Stimulated activated CD8-positive, alpha-beta memory T cell treated with anti-CD3 and anti-CD28 coated beads, Interleukin-2, amount 100 ng/mL, for 1 hour (primary cell): ENCODE data around the gene PRRX2.

ENCODE experiments used
- DNase-seq, 2 donors: peaks; one replicate each; pipeline ENCODE4 v3.0.0-alpha.2; 2020; ENCODE audit warnings: low read depth in 2 of 2

Gene PRRX2

DNA sequence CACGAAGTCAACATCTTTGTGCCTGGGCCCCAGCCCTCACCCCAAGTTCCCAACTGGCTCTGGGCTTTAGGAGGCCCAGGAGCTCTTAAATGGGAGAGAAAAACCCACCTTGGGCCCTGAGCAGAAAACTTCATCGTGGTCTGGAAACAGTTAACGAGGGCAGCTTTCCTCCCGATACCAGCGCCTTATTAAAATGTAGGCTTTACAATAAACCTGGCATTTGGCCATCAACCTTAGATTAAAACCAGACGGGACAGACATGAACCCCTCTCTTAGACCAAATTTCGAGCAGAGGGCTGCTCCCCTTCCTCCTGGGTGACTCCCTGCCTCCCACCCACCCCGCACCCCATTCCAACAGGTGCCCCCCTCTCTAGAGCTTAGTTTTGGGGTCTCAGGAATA is 39.4 kb downstream of the PRRX2 start:
- DNase-seq = no peak

DNA sequence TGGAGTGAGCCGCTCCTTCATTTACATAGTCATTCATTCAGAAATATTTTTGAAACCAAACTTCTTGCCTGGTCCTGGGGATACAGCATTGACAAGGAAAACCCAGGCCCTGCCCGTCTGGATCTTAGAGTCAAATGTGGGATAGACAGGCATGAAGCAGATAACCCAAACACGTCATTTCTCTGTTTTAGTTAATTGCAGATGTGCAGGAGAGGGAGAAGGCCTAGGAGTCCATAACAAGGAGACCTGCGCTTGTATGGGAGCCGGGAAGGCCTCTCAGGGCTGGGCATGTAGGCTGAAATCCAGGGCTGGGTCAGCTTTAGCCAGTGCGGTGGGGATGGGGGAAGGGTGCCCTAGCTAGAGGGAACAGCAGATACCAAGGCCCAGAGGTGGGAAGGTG is 43.3 kb downstream of the PRRX2 start:
- DNase-seq = no peak

DNA sequence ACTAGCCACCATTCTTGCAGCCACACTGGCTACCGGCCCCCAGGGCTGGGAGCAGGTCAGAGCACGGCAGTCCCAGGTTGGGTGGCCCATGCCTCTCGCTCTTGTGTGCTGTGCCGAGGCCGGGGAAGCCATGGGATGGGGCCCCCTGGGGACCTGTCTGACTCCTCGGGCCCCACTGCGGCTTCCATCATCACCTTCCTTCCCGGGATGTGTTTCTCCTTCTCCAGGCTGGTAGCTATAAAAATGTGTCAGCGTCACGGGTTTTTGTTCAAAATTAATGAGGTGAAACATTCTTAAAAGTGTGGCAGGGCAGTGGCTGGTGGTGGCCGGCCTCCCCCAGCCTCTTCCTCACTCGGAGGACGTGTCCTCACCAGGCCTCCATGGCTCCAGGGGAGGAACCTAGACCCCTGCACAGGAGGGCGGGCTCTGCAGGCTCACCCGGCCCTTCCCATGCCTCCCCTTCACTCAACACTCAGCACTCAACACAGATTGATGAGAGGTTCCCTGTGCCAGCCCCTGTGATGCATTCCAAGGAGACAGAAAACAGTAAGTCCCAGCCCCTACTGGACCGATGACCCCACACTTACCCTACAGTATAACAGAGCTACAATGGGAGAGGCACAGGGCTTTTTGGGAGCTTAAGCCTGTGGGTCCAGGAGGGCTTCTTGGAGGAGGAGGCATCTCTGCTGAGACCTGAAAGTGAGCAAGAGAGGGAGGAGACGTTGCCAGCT is 44.2 kb downstream of the PRRX2 start:
- DNase-seq = no peak

DNA sequence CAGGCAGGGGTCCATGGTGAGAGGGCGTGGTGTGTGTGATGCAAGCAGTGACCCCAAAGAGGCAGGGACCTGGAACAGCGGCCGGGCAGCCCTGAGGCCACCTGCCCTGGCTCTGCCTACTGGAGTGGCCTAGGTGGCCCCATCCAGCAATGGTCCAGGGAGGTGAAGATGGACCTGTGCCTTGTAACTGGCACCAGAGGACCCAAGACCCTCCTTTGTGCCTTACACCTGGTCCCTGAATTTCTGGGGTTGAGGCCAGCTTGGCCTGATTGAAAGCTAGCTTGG is 44.7 kb downstream of the PRRX2 start:
- DNase-seq = no peak

DNA sequence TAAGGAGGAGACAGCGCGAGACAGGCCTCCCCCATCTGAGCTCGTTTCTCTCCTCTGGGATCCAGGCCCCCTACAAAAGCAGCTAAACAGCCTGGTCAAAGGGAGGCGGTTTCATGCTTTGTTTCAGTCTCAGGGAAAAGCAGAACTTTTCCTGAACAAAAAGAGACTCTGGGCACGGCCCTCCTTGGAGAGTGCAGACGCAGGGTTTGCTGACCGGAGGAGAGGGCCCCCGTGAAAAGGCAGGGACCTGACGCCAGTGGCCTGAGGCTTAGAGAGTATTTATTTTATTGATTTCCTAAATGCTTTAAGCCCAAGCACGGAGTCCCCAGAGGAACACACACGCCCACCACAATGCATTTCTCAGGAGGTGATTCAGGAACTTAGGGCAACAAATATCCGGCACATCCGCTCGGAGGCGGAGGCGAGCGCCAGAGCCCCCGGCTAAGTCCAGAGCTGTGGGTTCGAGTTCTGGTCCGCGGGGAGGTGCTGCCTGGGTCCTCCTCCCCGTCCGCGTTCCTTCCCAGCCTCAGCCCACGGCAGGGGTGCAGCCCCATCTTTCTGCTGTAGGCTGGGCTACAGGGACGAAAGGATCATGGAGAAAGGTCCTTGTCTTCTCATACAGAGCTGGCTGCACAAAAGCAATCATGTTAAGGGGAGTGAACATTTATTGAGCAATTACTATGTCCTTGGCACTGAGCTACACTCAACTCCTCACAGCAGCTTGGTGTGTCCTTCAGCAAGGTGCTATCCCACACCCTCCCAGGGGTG is 47.4 kb downstream of the PRRX2 start:
- DNase-seq = no peak

DNA sequence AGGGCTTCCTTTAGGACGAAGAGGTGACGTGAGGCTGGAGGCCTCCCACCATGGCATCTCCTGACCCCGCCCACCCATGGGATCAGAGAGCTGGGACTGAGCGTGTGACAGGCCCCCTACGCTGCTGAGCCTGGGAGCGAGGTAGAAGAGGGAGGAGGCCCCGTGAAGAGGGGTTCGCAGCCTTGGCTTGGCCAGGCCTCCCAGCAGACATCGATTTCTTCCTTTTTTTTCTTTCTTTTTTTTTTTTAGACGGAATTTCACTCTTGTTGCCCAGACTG is 47.9 kb downstream of the PRRX2 start:
- DNase-seq = no peak

DNA sequence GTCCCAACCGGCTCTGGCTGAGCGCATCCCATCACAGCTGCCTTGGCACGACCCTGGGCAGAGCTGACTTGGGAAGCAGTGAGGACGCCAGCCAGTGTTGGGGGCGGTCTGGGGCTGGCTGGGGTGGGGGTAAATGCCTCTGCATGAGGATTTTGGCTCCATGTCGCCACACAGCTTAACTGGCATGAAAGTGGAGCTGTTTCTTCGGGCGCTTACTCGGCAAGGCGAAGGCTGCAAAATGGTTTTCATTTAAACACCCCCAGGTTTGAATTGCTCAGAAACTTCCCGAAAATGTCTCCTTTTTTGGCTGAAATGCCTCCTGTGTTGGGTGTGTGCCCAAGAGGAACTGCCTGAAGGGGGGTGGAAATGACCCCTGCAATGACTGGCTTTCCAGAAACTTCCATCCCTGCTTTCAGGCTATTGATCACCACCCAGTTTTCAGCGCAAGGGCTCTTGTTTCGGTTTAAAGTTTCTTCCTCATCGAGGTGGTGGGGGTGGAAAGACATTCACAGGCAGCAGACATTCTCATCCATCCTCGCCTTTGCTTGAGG is 49.1 kb downstream of the PRRX2 start:
- DNase-seq = no peak

DNA sequence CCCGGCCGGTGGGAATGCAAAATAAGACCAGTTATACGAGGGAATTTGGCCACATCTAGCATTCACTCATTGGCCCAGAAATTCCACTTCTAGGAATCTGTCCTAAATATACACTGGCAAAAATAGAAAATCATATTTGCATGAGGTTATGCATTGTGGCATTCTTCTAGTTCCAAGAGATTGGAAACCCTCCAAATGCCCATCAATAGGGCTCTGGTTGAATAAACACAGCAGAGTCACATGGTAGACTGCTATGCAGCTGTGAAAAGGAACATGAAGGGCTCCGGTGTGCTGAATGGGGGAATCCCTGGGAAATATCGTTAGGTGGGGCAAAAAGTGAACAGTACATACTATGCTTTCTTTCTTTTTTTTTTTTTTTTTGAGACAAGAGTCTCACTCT is 50.6 kb downstream of the PRRX2 start:
- DNase-seq = no peak

DNA sequence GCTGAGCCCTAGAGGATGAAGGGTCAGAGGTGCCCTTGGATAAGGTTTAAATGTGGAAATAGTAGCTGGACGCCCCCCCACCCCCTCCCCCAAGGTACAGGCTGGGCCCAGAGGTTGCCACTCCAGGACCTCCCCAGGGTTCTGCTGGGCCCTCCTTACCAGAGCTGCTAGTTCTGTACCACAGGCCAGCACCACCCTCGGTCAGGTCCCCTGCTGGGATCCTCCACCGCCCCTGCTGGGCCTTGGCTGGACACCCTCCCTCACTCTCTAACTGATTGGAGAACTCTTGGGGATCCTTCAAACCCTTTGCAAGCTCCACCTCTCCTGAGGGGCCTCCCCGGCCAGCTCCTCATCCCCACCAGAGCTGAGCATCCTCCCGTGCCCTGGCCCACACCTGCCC is 52.5 kb downstream of the PRRX2 start:
- DNase-seq = no peak

DNA sequence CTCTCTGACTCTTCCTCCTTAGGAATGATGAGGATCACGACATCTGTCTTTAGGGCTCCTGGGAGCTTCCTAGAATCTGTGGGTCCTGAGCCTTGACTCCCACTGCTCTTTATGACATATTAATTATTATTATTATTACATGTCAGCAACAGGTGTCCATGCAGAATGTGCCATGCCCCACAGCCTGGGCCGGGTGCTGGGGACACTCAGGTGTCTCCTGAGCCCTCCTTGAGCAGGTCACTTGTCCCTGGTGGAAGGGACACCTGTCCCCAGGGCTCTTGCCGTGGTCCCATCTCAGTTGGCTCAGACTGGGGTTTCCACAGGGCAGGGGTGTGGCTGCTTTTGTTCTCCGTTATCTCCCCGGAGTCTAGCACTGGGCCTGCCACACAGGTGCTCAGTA is 53.2 kb downstream of the PRRX2 start:
- DNase-seq = no peak

DNA sequence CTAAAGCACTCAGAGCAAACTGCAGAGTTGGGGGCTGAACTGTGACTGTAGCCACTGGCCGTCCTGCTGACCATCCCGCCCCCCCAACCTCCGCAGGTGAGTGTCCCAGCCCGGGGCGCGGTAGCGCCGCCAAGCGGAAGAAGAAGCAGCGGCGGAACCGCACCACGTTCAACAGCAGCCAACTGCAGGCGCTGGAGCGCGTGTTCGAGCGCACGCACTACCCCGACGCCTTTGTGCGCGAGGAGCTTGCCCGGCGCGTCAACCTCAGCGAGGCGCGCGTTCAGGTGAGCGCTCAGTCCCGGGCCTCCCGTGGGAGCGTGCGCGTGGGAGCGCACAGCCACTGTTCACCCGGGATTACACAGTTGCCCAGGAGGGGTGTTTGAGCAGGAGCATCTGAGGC is 53.7 kb downstream of the PRRX2 start:
- no peak for DNase-seq

DNA sequence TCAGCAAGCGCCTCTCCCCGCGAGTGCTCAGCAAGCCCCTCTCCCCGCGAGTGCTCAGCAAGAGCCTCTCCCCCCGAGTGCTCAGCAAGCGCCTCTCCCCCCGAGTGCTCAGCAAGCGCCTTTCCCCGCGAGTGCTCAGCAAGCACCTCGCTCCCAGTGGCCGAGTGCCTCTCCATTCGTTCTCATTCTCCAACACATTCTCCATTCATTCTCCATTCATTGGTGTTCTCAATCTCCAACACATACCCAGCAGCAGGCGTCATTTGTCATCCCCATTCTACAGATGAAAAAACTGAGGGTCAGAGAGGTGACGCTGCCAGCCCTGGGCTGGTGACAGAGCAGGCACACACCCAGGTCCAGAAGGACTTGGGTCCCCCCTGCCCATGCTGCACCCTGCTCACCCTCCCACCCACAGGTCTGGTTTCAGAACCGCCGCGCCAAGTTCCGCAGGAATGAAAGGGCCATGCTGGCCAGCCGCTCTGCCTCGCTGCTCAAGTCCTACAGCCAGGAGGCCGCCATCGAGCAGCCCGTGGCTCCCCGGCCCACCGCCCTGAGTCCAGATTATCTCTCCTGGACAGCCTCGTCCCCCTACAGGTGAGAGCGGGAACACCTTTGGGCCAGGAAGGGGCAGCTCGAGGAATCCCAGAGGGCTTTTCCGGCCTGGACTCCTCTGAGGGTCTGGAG is 54.9 kb downstream of the PRRX2 start:
- no peak for DNase-seq

DNA sequence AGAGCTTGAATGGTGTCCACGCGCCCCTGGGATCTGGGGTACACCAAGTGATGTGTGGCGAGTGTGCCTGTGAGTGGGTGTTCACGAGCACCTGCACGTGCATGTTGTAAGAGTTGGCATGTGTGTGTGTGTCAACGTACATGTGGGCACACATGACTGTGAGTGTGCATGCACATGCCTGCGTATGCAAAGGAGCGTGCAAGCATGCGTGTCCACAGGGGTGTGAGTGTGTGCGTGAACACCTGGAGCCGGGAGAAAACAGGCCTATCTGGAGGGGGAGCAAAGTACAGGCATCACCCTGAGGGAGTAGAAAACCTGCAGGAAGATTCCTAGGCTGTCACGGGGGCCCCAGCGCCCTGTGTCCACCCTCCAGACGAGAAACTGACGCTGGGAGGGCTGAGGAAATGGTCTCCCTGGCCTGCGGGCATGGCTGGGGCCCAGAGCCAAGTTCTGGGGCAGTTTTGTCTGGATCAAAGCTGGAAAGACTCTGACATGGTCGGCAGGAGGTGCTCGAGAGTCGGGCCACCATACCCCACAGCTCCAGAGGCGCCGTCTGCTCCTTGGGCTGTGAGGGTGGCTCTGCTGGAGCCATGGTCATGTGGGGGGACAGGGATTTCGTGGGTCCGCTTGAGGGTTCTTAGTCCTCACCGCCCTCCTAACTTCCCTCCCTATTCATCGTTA is 55.6 kb downstream of the PRRX2 start:
- no peak for DNase-seq

DNA sequence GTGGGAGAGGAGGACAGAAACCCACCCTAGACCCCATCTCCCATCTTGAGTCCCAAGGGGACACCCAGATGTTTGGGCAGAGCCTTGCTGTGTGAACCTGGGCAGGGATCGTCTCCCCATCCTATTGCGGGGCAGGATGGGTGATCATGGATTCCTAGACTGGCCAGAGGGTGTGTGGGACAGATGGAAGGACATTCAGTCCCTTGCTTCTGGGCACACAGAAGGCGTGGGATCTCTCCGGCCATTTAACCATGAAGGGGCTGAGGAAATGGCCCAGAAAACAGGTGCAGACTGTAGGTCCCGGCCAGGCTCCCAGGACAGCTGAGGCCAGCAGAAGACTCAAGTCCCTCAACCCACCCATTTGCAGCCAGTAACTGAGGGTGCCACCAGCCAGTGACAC is 57.5 kb downstream of the PRRX2 start:
- no peak for DNase-seq

DNA sequence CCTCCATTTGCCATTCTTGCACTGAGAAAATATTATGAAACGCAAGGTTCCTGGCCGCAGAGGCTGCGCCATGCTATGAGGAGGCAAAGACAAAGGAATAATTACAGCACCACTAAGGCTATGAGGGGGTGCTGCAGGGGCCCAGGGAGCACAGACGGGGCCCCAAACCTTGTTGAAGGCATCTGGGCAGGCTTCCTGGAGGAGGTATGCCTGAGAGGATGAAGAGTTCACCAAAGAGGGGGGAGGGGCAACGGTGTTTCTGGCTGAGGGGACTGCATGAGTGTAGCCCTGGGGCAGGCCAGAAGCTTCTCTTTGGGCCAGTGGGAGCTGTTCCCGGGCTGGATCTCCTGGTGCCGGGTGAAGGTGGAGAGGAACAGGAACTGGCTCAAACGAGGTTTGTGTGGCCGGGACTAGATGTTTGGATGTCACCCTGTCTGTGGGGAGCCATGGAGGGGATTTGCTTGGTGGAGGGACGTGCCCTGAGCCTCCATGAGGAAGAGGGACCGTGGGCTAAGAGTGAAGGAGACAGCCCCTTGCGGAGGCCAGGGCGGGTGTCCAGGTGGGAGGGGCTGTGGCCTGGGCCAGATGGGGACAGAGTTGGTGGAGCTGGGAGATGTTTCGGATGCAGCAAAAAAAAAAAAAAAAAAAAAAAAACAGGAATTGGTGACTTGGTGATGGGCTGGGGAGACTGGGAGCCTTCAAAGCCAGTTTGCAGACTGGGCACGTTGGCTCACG is 59.2 kb downstream of the PRRX2 start:
- no peak for DNase-seq

DNA sequence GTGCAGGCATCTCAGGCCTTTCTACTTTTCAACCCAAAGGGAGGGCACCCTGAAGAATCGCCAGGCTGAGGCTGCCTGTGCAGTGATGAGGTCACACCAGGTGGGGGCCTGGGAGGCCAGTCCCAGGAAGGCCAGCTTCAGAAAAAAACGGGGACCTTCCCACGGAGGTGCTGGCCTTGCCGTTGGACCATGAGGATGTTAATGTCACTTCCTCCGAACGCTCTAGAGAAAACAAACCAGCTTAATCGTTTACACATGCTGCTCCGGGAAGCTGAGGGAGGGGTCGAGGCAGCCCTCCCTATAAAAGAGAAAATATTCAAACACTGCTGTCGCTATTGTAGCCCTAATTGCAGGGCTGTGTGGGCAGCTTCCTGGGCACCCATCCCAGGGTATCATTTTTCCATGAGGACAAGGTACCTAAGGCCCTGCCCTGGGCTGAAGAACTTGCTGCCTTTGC is 60.4 kb downstream of the PRRX2 start:
- no peak for DNase-seq

DNA sequence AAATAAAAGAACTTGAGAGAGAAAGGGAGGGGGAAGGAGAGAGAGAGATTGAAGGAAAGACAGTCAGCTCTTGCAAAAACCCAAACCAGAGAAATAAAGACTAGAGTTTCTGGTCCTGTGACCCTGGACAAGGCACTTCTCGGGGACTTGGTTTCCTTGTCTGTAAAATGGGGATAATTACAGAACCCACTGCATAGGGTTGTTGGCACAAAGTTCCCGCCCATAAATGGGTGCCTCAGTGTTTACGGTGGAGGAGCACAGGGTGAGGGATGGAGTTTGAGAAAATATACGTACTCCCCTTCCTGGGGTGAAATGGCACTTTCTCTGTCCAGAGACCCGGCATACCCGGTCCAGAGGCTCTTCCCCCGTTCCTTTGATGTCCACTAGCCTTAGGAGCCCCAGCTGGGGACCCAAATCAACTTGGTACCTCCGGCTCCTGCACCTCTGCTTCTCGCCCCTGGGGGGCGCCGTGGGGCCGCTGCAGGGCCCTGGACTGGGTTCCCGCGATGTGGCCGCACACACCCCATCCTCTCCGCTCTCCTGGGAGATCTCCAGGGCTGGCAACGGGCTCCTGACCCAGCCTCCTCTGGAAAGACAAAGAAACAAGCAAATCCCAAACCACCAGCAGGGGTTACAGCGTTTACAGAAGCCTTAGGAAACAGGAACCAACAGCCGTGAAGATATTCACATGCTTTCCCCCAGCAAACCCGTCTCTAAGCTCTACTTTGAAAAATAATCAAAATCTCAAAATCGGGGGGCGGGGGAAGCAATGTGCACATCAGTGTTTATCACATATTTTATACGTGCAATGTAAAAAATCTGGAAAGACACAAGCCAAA is 61.1 kb downstream of the PRRX2 start:
- peak in 1 of 2 donors; percentile 34 for DNase-seq

DNA sequence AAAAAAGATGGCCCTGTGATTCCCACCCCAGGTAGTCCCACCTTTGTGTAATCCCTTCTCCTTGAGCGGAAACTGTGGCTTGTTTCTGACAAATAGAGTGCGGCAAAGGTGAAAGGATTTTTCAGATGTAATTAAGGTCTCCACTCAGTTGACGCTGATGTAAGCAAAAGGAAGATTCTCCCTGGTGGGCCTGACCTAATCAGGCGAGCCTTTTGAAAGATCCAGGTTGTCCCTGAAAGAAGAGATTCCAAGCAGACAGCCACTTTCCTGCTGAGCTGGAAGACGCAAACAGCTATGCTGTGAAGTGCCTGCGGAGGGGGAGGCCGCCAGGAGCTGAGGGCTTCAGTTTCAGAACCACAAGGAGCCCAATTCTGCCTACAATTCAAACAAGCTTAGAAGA is 63.3 kb downstream of the PRRX2 start:
- DNase-seq = no peak

DNA sequence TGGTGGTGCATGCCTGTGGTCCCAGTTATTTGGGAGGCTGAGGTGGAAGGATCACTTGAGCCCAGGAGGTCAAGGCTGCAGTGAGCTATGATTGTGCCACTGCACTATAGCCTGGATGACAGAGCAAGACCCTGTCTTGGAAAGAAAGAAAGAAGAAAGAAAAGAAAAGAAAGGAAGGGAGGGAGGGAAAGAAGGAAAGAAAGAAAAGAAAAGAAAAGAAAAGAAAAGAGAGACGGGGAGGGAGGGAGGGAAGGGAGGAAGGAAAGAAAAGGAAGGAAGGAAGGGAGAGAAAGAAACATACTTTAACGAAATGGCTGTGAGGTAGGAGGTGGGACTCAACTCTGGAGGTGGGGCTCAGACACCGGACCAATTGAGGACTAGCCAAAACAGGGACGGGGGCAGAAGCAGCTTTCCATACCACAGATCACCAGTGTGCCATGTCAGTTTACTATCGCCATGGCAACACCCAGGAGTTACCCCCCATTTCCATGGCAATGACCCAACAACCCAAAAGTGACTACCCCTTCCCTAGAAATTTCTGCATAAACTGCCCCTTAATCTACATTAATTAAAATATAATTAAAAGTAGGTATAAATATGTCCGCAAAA is 66.1 kb downstream of the PRRX2 start:
- no peak for DNase-seq

DNA sequence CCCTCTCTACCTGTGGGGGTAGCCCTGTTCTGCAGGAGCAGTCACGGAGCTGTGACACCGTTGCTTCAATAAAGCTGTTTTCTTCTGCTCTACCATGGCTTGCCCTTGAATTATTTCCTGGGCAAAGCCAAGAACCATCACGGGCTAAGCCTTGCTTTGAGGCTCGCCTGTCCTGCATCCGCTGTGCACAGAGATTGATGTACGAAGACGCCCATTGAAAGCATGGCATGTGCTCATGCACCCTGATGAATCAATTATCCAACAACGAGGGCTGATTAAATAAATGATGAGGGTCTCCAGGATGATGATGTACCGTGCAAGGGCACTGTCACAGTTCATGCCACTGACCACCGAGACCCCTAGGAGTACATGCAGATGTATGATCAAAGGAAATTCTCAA is 66.7 kb downstream of the PRRX2 start:
- DNase-seq = no peak
